GM12878 (cell line): ENCODE data around the gene ZFP64.

Experiments
- ASH2L ChIP-seq: fragments of 300-600, 200-600 bp; sonication (generic); IDR thresholded peaks from 2 replicates; pipeline ENCODE4 v1.6.1; 2017; ENCODE audit warnings: low read depth, mild to moderate bottlenecking, borderline replicate concordance
- BCLAF1 ChIP-seq: fragments of 450-650 bp; IDR thresholded peaks from 2 replicates; pipeline ENCODE4 v1.6.1; 2017; ENCODE audit warnings: antibody characterized with exemption, mild to moderate bottlenecking, moderate library complexity
- CBFB ChIP-seq: IDR thresholded peaks from 2 replicates; pipeline ENCODE4 v1.6.1; 2016; ENCODE audit warnings: antibody characterized with exemption, low read depth
- CTCF ChIP-seq, 3 experiments: IDR thresholded peaks in 2 of 3; conservative IDR thresholded peaks in 1 of 3; 2 replicates each; pipeline ENCODE4 v1.5.1; 2011; ENCODE audit warnings: low read depth in 3 of 3, low read length in 3 of 3, mild to moderate bottlenecking in 3 of 3, control low read depth in 2 of 3, moderate library complexity in 2 of 3, inconsistent platforms in 1 of 3, mixed read lengths in 1 of 3; ENCODE audit not compliant: control insufficient read depth in 2 of 3, insufficient read depth in 1 of 3; ENCODE audit errors: extremely low read depth in 1 of 3
- MTA2 ChIP-seq: fragments of 450-650 bp; IDR thresholded peaks from 2 replicates; pipeline ENCODE4 v1.6.1; 2016; ENCODE audit warnings: low read depth, mild to moderate bottlenecking, moderate library complexity
- NRF1 ChIP-seq: conservative IDR thresholded peaks from 2 replicates; pipeline ENCODE4 v1.6.1; 2011; ENCODE audit warnings: mild to moderate bottlenecking, low read depth, low read length, improper control_type of control experiment
- POLR2AphosphoS5 ChIP-seq: IDR thresholded peaks from 2 replicates; pipeline ENCODE4 v1.6.1; 2011; ENCODE audit warnings: mild to moderate bottlenecking, low read length, inconsistent platforms
- RFX5 ChIP-seq: IDR thresholded peaks from 2 replicates; pipeline ENCODE4 v1.6.1; 2011; ENCODE audit warnings: low read depth, low read length, improper control_type of control experiment
- ZNF274 ChIP-seq: IDR thresholded peaks from one replicate; pipeline ENCODE4 v1.8.0; 2011; ENCODE audit not compliant: insufficient read length, insufficient read depth

DNA sequence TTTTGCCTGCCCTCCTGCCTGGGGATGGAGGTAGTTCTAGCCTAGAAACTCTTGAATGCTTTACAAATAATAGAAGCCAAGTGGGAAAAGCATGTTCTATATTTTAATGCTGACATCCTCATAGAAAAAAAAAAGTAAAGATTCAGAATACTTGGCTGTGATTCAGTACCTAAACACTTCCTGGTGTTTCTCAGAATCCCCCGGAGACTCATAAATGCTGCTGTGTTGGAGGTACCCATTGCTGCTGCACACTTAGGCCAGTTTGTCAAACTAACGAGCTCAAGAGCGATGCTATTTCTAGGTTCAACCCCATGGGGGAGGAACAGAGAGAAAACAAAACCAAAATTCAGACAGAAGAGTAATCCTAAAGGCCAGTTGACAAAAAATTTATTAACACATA is 38.8 kb upstream of the ZFP64 start:
- TF ChIP-seq CTCF (IDR thresholded peaks at IDR 0.05 in 2 of 3, conservative IDR thresholded peaks at IDR 0.05 in 1 of 3; ENCODE audit: control insufficient read depth in 2 of 3, extremely low read depth in 1 of 3, insufficient read depth in 1 of 3, low read depth in 3 of 3, low read length in 3 of 3): no peak
- no peak for TF ChIP-seq ASH2L
- no peak for TF ChIP-seq ZNF274
- TF ChIP-seq CBFB: no peak
- no peak for TF ChIP-seq POLR2AphosphoS5
- no peak for TF ChIP-seq NRF1
- TF ChIP-seq MTA2: no peak
- no peak for TF ChIP-seq RFX5
- no peak for TF ChIP-seq BCLAF1
